ENCODE measurements around the gene CNFN. TPM values are rescaled to one million over a fixed set of nuclear protein-coding genes. Genes with fewer than 3 reads are reported as not detected.

CNFN gene
- total RNA-seq, 1 experiment from 2014 or later = 4.6 TPM

GRCh38 chr19:42406111-42406510 lies 16.0 kb upstream of the CNFN start:
- Histone ChIP-seq H3K9me3 (ENCODE audit: control insufficient read depth, insufficient read depth, low read depth, low read length) (no peaks in the 10 kb centered on the region), H3K4me3 (ENCODE audit: low read depth in 2 of 2, low read length in 2 of 2) (no peak overlapping the region), H3K4me1 (ENCODE audit: control insufficient read depth, insufficient read depth, low read length) (peaks cover 1% of the 10 kb centered on the region), H3K36me3 (ENCODE audit: control insufficient read depth, insufficient read depth, low read length) (no peaks in the 10 kb centered on the region), H3K27me3 (ENCODE audit: control insufficient read depth, insufficient read depth, low read length) (no peaks in the 10 kb centered on the region), H3K27ac (ENCODE audit: low read length) (no peak overlapping the region)
- intact Hi-C loops (cut with micrococcal nuclease; ENCODE audit: unreplicated experiment) (no loop called here), in situ Hi-C loops (cut with HindIII; ENCODE audit: low pct_unique_long_range_greater_than_20kb, low sequenced_read_pairs) (no loop called here)
- BruUV-seq (replicated peaks) = no TSS peak
- no peak for TF ChIP-seq SIN3A (IDR thresholded peaks at IDR 0.05; ENCODE audit: borderline replicate concordance, insufficient read depth, low read depth, low read length)
- no peak for TF ChIP-seq CTCF (IDR thresholded peaks at IDR 0.05)
- TF ChIP-seq POLR2AphosphoS5 (IDR thresholded peaks at IDR 0.05; ENCODE audit: low read depth, low read length) = no peak
- TF ChIP-seq TCF7L2 (IDR thresholded peaks at IDR 0.05; ENCODE audit: low read depth, low read length) = no peak
- no peak for TF ChIP-seq REST (IDR thresholded peaks at IDR 0.05; ENCODE audit: insufficient read depth in 1 of 2, low read depth in 2 of 2, low read length in 1 of 2)
- CTCF ChIA-PET = no interaction called here
- DNase-seq (ENCODE audit: low read depth, low spot score) (no peak), ATAC-seq (no peak)
- POLR2A ChIA-PET = no interaction called here

- Histone ChIP-seq H3K4me1 (ENCODE audit: control insufficient read depth, insufficient read depth, low read length) (peaks cover 3% of the 10 kb centered on the region), H3K36me3 (ENCODE audit: control insufficient read depth, insufficient read depth, low read length) (no peaks in the 10 kb centered on the region), H3K27ac (ENCODE audit: low read length) (no peak overlapping the region), H3K4me3 (ENCODE audit: low read depth in 2 of 2, low read length in 2 of 2) (no peak overlapping the region), H3K9me3 (ENCODE audit: control insufficient read depth, insufficient read depth, low read depth, low read length) (no peaks in the 10 kb centered on the region), H3K27me3 (ENCODE audit: control insufficient read depth, insufficient read depth, low read length) (no peaks in the 10 kb centered on the region)
- ChIA-PET CTCF (no interaction called here), POLR2A (interaction anchor here (0.6 kb wide), 1 partner anchor 89 kb away, joined by 5 read pairs; no protein-coding TSS in a partner anchor)
- ATAC-seq = no peak
- intact Hi-C loops (cut with micrococcal nuclease; ENCODE audit: unreplicated experiment) (no loop called here), in situ Hi-C loops (cut with HindIII; ENCODE audit: low pct_unique_long_range_greater_than_20kb, low sequenced_read_pairs) (no loop called here)
- DNase-seq (ENCODE audit: low read depth, low spot score) = no peak
- no TSS peak for BruUV-seq (replicated peaks)
- TF ChIP-seq SIN3A (IDR thresholded peaks at IDR 0.05; ENCODE audit: borderline replicate concordance, insufficient read depth, low read depth, low read length) = no peak
- no peak for TF ChIP-seq TCF7L2 (IDR thresholded peaks at IDR 0.05; ENCODE audit: low read depth, low read length)
- TF ChIP-seq CTCF (IDR thresholded peaks at IDR 0.05) = no peak
- TF ChIP-seq POLR2AphosphoS5 (IDR thresholded peaks at IDR 0.05; ENCODE audit: low read depth, low read length) = no peak
- no peak for TF ChIP-seq REST (IDR thresholded peaks at IDR 0.05; ENCODE audit: insufficient read depth in 1 of 2, low read depth in 2 of 2, low read length in 1 of 2)
Observed at GRCh38 chr19:42403586-42403985, 13.5 kb upstream of the CNFN start.

Data from Panc1 (cell line).